Heart left ventricle (tissue), 13 donors: ENCODE results near the gene DNMT3A.

Experiments
- POLR2A ChIP-seq, 2 donors: fragments of 450-650 bp; IDR thresholded peaks; one replicate each; pipeline ENCODE4 v1.6.1; 2017; ENCODE audit warnings: antibody characterized with exemption in 2 of 2, mild to moderate bottlenecking in 2 of 2, moderate library complexity in 2 of 2
- TF ChIP-seq, protein P1 (sequence below), 12 donors: fragments of 200-600 bp; sonication (generic) in 4 of 12; IDR thresholded peaks; one replicate each; pipeline versions ENCODE4 v1.5.0 to v1.8.0; 2018 to 2022; ENCODE audit warnings: antibody characterized with exemption in 12 of 12, mild to moderate bottlenecking in 5 of 12
- donor health status: ischemic (EF 13 %, LVEDD 7.1; RV severe dilation, severe dysfunction).
- donor health status: DM: no; HTN: yes; CAD: no.
- donor health status: DM: no; HTN: no; CAD: no.
- donor health status: ischemic (EF 25% LVEDD 6.9; RV normal size, moderate dysfunction).
- donor health status: ischemic (EF 25% LVEDD 5.7; RV mildly dilated, moderate dysfunction).
- donor health status: ischemic (EF 35%, LVEDD 5.7; RV mildly dilated, moderate dysfunction).
- donor health status: nonischemic (EF 11% LVEDD 7.7; RV severe dilation, severe dysfunction).
- donor health status: DM: yes; HTN: yes; CAD: no.
- donor health status: PGD.
- donor health status: ischemic (EF 29% LVEDD 5.4; RV normal size, mild dysfunction).
- donor health status: nonischemic (EF 23%, LVEDD 6.1; RV moderate dilation, normal function).

DNA sequence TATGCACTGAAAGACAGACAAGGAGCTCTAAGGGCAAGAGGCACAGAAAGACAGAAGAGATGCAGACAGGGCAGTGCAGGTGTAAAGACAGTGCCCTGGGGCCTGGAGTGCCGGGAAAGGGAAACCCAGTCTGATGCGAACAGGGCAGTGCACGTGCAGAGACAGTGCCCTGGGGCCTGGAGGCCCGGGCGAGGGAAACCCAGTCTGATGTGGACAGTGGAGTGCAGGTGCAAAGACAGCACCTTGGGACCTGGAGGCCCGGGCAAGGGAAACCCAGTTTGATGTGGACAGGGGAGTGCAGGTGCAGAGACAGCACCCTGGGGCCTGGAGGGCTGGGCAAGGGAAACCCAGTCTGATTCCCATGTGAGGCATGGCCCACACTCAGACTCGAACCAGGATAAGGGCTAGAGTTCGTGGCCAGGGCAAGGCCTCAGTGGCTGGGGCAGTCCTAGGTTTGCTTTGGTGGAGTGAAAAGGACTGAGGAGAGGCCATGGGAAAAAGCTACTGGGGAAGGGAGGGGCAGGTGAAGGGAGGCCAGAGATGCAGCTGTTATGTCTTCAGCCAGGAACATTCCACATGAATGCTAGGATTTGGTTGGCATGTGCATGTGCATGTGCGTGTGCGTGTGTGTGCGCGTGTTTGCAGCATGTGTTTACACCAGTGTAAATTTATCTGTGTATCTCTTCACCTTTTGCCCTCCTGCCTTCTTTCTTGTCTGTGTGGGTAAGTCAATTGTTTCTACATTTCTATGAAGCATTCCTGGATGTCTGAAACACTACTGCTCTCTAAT lies 39.1 kb upstream of the DNMT3A start:
- TF ChIP-seq, protein P1, sequence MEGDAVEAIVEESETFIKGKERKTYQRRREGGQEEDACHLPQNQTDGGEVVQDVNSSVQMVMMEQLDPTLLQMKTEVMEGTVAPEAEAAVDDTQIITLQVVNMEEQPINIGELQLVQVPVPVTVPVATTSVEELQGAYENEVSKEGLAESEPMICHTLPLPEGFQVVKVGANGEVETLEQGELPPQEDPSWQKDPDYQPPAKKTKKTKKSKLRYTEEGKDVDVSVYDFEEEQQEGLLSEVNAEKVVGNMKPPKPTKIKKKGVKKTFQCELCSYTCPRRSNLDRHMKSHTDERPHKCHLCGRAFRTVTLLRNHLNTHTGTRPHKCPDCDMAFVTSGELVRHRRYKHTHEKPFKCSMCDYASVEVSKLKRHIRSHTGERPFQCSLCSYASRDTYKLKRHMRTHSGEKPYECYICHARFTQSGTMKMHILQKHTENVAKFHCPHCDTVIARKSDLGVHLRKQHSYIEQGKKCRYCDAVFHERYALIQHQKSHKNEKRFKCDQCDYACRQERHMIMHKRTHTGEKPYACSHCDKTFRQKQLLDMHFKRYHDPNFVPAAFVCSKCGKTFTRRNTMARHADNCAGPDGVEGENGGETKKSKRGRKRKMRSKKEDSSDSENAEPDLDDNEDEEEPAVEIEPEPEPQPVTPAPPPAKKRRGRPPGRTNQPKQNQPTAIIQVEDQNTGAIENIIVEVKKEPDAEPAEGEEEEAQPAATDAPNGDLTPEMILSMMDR (IDR thresholded peaks at IDR 0.05) = no peak
- no peak for TF ChIP-seq POLR2A (IDR thresholded peaks at IDR 0.05)
